HG02678 (cell line): ENCODE results near the gene ASAP3.

ENCODE experiments used
- ATAC-seq: cut with Tn5 transposase; IDR thresholded peaks from one replicate; pipeline ENCODE4 v1.9.1; 2021; ENCODE audit warnings: mild to moderate bottlenecking, moderate library complexity; ENCODE audit not compliant: unreplicated experiment

Gene ASAP3

DNA sequence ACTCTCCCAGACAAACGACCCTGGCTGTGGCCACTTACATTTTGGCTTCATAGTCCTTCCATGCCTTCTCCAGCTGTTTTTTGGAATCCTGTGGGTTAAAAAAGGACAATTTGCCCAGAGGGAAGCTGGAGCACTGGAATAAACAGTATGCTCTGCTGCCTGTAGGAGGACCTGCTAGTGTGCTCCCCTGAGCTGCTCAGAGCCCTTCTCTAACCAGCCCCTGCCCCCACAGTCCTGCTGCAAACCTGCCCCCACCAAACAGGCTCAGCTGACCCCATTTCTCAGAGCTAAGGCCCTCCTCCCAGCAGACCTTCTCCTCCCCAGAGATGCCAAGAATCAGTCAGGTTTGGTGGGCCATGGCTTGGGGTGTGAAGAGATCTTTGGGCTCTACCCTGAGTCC, 32.5 kb downstream of the ASAP3 start:
- no peak for ATAC-seq

DNA sequence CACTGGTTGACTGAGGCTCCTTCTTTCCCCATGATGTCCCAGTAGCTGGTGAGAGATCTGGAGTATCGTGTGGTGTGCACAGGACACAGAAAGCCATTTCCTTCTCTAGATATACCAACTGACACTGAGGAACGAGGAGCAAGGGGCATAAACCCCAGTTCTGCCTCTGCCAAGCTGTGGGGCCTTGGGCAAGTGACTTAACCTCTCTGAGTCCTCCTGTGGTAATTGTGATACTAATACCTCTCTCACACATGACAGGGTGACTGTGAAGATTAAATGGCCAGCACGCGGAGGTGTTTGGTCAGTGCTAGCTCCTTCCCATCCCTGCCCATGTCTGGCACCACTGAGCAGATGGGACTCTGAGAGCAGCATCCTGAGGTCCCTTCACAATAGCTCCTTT, 33.1 kb downstream of the ASAP3 start:
- ATAC-seq: no peak

DNA sequence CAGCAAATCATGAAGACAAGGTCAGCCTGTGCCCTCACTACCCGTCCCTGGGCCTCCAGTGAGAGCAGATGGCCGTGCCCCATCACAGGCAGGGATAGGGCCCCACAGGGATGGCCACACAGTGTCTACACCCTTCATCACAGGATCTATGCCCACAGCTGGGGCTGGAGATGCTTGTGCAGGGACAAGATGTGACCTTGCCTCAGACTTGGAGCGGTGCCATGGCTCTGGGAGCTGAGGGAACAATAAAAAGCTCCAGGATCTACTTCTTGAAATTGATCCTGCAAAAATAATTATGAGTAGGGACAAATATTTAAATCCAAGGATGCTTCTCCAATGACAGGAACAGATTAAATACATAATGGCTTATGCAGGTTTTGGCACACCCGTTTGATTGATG, 34.0 kb downstream of the ASAP3 start:
- no peak for ATAC-seq

DNA sequence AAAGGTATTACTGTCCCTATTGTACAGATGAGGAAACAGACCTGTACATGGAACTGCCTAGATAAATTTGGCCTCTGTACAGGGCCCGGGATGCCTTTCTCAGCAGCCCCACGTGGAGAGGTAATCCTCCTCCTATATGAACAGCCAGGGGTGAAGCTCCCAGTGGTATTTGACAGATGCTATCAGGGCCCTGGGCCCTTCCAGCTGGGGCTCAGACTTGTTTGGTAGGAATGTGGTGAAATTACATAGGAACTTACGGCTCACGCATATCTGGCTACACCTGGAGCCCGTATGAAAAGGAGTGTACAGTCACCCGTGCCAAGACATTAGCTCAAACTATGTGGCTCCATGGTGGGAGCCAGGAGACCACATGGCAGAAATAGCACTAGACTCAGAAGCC, 34.7 kb downstream of the ASAP3 start:
- no peak for ATAC-seq

DNA sequence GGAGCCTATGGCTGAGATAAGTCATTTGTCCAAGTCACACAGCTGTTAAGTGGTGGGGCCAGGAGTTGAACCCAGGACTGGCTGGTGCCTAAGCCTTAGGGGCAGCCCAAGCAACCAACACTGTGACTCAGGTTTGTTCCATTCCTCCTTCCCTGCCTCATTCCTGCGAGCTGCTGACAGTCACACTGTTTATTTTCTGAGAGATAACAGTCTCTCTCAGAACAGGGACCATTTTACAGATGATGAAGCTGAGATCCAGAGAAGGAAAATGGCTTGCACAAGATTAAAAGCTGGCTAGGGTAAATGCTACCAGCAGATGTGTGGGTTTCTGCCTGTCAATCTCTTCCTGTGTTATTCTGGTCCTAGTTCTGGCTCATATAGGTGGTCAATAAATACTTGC, 35.1 kb downstream of the ASAP3 start:
- no peak for ATAC-seq

DNA sequence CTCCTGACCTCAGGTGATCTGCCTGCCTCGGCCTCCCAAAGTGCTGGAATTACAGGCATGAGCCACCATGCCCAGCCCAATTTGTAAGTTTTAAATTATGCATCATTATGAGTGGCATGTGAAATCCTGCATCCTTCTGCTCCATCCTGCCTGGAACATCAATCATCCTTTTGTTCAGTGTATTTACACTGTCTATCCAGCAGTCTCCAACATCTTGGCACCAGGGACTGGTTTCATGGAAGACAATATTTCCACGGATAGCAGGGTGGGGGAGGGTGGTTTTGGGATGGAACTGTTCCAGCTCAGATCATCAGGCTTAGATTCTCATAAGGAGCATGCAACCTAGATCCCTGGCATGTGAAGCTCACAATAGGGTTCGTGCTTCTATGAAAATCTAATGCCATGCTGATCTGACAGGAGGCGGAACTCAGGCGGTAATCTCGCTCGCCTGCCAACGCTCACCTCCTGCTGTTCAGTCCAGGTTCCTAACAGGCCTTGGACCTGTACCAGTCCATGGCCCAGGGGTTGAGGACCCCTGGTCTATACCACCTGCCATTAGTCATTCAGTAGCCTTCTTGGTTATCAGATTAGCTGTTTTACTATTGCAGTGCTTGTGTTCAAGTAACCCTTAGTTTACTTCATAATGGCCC, 37.2 kb downstream of the ASAP3 start:
- no peak for ATAC-seq

DNA sequence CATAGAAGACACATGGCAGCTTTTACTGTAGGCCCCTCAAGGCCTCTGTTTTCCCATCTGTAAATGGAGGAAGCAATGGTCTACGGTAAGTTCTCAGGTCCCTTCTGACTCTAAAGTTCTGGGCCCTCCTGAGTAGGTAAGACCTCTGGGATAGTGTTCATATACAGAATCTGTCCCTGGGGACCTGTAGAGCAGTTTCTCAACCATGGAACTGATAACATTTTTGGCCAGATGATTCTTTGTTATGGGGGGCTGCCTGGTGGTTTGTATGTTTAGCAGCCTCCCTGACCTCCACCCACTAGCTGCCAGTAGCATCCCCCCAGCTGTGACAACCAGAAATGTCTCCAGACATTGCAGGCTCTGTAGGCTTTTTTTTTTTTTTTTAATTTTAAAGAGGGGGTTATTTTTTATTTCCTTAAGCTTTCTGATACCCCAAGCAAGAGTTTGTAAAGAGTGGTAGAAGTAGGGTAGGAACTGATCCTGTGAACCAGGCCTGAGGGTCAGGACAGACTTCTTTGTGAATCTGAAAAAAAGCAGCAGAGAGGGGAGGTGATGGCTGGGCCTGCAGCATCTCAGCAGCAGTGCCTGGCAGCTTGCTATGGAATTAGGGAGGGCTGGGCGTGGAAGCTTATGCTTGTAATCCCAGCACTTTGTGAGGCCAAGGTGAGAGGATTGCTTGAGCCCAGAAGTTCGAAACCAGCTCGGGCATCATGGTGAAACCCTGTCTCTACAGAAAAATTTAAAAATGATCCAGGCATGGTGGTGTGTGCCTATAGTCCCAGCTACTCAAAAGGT, 39.2 kb downstream of the ASAP3 start:
- no peak for ATAC-seq

DNA sequence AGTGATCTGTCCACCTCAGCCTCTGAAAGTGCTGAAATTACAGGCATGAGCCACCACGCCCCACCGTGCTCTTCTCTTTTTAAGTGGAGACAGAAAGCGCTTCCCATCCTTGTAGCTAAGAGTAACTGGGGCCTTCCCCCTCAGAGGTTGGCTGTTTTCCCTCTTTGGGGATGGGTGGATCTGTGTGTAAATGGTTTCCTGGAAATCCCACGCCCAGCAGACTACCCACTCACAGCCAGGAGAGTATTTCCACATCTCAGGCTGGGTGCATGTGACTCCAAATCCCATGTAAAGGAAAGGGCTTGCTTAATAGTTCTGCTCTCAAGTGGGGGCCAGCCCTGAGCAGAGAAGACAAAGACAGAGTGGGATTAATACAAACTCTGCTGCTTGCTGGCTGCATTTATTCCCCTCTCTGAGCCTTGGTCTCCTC, 39.9 kb downstream of the ASAP3 start:
- no peak for ATAC-seq

DNA sequence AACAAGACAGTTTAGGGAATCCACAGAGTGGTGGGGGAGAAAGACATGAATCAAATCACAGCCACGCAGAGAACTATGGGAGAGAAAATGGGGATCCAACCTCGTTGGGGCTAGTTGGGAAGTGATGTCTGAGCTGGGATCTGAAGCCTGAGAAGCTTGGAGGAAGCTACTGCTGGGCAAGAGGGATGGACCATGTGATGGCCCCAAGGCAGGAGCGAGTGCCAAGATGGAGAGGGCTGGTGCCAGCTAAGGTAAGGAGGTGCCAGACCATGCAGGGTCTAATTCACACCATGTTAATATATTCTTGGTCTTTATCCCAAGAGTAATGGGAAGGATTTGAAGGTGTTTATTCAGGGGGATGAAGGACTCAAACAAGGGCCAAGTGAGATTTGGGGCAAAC, 41.2 kb downstream of the ASAP3 start:
- no peak for ATAC-seq

DNA sequence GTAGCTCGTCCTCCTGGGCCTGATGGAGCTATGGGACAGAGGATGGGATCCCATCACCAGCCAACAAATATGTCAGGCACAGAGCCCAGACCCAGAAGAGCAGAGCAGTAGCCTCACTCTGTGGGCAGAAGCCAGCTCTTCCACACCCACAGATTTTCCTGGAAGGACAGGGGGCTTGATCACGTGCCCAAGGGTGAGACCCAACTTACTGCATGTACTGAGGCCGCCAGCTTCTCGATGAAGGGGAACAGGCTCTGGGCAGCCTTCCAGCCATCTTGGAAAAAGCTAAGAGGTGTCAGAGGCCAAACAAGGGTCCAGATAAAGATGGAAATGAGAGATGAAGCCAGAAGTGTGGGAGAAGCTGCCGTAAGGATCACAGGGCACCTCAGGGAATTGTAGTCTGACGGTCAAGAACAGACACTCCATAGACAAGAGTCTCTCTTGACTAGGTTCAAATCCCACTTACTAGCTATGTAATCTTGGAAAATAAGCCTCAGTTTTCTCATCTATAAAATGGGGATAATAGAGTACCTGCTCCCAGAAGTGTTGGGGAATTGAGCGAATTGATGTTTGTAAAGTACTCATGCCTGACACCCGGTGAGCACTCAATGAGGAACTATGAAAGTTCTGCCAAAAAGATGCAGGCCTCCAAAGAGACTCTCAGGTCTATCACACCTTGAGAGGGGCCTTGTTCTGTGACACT, 42.4 kb downstream of the ASAP3 start:
- no peak for ATAC-seq

DNA sequence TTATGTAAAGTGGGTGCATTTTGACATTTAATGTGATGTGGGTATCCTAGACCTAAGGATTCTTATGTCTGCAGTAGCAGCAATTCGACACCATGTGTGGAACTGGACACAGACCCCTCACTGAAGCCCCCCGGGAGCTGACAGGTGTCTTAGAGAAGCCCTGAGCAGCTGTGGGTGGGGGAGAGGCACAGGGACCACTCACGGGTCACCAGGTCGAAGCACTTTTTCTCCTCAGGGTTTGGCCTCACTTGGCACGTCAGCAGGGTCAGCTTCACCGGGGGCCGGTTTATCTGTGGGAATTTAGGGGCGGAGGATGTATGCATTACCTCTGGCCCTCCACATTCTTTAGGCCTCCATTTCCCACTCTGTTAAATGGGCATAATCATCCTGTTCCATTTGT, 45.4 kb downstream of the ASAP3 start:
- ATAC-seq: no peak

DNA sequence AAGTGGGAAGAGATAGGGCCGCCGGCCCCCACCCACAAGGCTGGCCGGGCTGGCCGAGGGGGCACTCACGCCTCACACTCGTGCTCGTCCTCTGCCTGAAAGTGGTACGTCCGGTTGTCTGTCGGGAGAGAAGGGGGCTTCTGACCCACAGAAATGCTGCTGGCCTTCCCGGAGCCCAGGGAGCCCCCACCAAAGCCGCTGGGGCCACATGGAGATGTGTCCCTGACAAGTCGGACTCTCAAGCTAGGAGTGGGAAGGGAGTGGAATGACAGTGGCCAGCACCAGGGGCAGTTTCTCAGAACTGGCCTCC, 46.7 kb downstream of the ASAP3 start:
- ATAC-seq: no peak

DNA sequence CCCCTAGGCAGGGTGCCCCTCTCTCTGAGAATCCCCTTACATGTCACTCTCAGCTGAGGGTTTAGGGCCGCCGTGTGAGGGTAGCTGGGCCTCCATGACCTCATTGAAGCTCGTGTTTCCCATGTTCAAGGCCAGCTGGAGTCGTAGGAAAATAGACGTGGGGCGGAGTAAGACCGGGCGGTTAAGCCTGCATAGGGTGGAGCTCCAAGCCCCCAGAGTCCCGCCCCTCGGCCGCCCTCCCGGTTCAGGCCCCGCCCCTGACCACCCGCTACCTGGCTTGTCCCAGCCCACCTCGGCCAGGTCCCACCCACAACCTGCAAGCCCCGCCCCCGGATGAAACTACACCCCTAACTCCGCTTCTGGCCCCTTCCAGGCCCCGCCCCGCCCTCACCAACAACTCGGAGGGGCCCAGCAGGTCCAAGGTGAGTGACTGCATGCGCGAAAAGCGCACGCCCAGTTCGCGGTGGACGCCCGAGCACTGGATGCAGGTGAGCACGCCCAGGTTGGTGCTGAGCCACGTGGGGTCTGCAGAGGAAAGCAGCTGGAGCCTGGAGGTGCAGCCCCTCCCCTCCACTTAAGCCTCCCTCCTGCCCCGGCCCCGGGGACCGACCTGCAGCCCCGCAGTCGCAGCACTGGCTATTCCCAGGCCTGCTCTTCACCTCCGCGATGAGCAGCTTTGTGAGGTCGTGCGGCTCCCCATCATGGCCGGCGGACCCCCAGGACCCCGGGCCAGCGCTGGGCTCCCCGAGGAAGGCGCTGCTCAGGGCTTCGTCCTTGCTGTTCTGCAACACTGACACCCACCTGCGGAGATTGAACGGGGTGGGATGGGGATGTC, 47.2 kb downstream of the ASAP3 start:
- no peak for ATAC-seq

DNA sequence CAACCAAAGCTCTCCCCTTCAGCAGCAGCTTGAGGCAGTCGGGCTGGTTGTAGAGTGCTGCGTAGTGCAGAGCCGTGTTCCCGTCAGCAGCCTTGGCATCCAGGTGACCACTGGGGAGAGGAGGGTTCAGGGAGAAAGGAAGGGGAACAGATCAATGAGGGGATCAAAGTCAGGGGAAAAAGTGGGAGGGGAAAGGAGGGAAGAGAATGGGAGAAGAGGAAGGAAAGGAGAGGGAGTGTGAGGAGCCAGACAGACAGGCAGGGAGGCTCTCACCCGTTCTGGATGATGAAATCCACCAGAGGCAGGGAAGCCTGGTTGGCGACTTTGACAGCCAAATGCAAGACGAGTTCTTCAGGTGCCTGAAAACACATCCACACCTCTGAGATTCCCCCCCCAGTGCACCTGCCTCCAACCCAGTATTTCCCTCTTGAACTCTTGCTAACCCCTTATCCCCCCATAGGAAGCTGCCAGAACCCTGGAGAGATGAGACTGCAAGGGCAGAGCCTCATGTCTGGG, 49.7 kb downstream of the ASAP3 start:
- ATAC-seq: no peak

DNA sequence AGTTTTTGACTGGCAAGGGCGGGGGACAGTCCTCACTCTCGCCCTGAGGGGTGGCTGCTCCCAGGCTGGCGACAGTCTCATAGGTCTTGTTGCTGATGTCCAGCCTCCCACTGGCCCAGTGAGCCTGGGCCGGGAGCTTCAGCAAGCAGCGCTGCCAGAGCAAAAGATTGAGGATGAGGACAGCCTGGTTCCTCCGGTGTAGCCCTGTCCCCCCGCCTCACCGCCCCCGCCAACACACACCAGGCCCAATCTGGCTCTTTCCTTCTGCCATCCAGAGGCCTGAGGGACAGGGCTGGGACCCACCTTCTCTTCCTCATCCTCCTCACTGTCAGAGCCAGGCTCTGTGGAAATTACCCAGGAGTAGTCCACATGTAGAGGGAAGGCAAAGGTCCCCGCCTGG, 50.9 kb downstream of the ASAP3 start:
- no peak for ATAC-seq

DNA sequence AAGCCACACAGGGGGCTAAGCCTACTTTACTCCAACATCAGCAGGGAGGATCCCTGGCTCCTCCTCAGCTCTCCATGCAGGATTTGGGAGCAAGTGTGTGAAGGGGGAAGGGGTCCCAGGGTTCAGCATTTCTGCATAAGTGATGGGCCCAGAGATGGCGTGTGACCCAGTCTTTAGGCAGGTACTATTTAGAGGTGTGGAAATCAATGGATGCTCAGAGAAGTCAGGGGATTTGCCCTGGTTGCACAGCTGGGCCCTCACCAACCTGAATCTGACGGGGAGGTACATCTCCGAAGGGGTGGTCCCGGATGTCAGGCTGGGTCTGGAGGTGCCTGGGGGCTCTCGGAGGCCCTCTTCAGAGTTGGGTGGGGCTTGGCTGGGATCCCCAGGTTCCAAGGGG, 52.5 kb downstream of the ASAP3 start:
- no peak for ATAC-seq

DNA sequence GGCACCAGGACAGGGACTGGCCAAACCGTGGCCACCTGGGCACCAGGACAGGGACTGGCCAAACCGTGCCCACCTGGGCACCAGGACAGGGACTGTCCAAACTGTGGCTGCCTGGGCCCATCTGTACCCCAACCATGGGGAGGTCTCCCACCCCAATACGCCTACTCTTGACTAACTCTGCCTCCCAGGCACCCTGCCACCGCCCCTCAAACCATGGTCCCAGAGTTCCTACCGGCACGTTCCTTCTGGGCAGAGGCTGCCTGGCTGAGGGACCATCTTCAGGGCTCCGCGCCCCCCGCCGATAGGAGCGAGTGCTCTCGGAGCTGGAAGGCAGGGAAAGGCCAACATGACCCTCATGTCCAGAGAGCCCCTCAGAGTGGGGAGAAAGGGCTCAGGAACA, 53.2 kb downstream of the ASAP3 start:
- ATAC-seq: no peak

DNA sequence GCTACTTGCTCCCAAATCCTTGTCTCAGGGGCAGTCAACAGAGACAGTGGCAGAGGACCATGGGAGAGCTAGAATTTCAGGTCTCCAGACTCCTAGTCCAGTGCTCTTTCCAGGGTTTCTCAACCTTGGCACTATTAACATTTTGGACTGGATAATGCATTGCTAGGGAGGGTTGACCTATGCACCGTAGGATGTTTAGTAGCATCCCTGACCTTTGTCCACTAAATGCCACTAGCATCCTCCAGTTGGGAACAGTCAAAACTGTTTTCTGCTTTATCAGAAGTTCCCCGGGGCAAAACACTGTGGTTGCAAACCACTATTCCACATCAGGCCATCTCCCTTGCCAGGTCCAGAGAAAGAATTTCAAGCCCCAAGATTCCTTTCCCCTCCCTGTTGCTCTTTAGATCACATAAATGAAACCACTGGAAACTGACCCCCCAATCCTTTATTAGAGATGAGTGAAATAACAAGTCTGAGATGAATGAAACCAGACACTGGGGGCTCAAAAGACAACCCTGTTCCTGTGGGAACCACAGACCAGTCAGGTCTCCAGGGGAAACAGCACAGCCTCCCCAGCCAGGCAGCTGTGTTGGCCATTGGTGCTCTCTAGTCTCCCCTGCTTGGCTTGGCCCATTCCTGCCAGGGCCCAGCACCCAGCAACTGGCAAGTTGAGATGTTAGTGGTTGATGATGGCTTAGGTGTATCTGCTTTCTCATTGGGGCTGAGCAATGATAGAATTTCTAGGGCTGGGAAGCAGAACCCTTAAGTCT, 55.7 kb downstream of the ASAP3 start:
- ATAC-seq: no peak

DNA sequence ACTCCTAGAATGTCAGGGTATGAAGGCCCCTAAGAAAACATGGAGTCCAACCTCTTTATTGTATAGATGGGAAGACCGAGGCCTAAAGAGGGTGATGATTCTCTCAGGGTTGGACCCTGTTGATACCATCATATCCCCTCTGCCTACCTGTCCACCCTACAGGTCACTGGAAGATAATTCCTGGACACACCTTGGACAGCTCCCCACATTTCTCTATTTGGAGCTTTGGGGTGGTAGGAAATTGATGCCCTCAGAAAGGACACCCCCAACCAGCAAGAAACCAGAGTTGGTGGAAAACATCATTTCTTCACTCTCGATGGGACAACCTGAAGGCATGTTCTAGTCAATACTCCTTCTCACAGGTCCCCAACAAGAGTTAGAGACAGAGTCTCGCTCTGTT, 56.4 kb downstream of the ASAP3 start:
- ATAC-seq: no peak

DNA sequence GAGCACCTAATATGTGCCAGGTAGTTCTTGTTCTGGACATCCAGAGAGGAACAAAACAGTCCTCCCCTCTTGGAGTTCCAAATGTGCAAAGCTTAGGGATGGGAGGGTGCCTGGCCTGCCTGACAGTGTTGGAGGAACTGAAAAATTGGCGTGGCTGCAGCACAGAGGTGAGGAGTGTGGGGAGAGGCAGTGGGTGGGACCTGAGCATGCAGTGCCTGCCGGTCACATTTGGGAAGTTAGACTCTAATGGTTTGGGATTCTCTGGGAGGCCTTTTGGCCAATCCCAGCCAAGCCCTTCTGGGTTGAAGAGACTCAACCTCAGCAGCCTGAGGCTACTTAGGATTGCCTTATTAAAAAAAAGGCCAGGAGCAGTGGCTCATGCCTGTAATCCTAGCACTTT, 57.2 kb downstream of the ASAP3 start:
- no peak for ATAC-seq

DNA sequence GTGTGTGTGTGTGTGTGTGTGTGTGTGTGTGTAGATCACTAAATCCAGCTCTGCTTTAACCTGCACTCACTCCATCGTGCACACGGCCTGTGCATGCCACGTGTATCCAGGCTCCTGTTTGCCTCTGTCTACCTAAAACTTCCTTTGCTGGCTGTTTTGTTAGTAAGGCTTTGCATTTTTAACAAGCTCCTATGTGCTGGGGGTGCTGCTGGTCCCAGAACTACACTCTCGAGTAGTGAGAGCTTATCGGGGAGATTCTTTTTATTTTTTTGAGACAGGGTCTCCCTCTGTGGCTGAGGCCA, 58.8 kb downstream of the ASAP3 start:
- no peak for ATAC-seq
